Measurements from ENCODE around the gene GUCA1C.

DNA sequence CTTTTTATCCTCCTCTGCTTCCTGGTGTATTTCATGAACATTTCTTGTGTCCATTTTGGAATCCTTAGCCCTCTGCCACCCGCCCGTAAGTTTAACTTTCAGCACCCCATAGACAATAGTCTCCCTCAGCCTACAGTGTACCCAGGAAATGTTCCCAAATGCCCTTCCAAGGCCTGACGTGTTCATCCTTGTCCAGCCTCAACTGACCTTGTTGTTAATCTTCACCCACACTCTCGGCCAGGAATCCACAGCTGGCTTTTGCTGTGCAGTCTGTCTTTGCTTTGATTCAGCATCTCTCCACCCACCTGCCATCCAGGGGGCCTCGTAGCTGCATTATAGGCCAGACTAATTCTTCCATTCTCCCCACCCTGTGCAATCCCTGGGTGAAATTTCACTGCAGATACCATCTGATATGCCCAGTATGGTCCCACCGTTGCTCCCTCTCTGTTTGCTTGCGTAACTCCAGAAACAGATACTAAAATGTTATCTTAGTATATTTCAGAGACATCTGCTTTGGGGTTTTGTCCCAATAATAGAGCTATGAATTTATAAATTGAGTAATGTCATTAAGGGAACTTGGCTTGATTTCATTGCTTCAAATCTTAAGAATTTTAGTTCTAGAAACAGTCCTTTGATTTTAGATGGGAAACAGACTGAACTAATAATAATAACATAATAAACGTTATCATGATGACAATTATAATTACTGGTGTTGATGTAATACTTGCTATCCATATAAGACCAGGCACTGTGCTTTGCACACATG is 16.6 kb downstream of the GUCA1C start:
- TF ChIP-seq, protein P1, sequence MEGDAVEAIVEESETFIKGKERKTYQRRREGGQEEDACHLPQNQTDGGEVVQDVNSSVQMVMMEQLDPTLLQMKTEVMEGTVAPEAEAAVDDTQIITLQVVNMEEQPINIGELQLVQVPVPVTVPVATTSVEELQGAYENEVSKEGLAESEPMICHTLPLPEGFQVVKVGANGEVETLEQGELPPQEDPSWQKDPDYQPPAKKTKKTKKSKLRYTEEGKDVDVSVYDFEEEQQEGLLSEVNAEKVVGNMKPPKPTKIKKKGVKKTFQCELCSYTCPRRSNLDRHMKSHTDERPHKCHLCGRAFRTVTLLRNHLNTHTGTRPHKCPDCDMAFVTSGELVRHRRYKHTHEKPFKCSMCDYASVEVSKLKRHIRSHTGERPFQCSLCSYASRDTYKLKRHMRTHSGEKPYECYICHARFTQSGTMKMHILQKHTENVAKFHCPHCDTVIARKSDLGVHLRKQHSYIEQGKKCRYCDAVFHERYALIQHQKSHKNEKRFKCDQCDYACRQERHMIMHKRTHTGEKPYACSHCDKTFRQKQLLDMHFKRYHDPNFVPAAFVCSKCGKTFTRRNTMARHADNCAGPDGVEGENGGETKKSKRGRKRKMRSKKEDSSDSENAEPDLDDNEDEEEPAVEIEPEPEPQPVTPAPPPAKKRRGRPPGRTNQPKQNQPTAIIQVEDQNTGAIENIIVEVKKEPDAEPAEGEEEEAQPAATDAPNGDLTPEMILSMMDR (IDR thresholded peaks at IDR 0.05; ENCODE audit: extremely low read depth in 1 of 2, insufficient read depth in 1 of 2, low read depth in 1 of 2, low read length in 2 of 2) = no peak
- TF ChIP-seq EZH2 (IDR thresholded peaks at IDR 0.05; ENCODE audit: borderline replicate concordance, low read depth, low read length, severe bottlenecking) = no peak
- TF ChIP-seq JUN (IDR thresholded peaks at IDR 0.05; ENCODE audit: borderline replicate concordance, insufficient read depth, insufficient read length, low read depth) = no peak
- TF ChIP-seq FOS (IDR thresholded peaks at IDR 0.05; ENCODE audit: borderline replicate concordance, insufficient read depth, low read length) = no peak
- TF ChIP-seq POLR2AphosphoS5 (IDR thresholded peaks at IDR 0.05; ENCODE audit: insufficient read depth, low read depth, low read length) = no peak
- TF ChIP-seq POLR2A (IDR thresholded peaks at IDR 0.05; ENCODE audit: low read depth, low read length) = no peak
- TF ChIP-seq, protein P2, sequence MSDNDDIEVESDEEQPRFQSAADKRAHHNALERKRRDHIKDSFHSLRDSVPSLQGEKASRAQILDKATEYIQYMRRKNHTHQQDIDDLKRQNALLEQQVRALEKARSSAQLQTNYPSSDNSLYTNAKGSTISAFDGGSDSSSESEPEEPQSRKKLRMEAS (IDR thresholded peaks at IDR 0.05; ENCODE audit: insufficient read depth, insufficient read length) = no peak
- TF ChIP-seq MYC (IDR thresholded peaks at IDR 0.05; ENCODE audit: low read depth, low read length) = no peak
